BJ (cell line): Measurements from ENCODE around the gene SEZ6. TPM values are rescaled to one million over a fixed set of nuclear protein-coding genes. Genes with fewer than 3 reads are reported as not detected.

Experiments used
- CTCF ChIA-PET: fragments of 350-600 bp; formaldehyde crosslinking; extraction: SDS; loops from one replicate; lab custom pipeline; 2021; ENCODE audit warnings: antibody characterized with exemption, inconsistent platforms; lab: Yijun Ruan, JAX
- POLR2A ChIA-PET: fragments of 300-600 bp; sonication (Branson Sonifier 250); formaldehyde crosslinking; extraction: SDS; loops from one replicate; lab custom pipeline; 2021; ENCODE audit warnings: antibody characterized with exemption; lab: Charles Lee
- DNase-seq: peaks from one replicate; pipeline ENCODE4 v3.0.0-alpha.2; 2011; ENCODE audit warnings: low read depth
- H3K27me3 ChIP-seq: 2 replicates; pipeline ENCODE4 v1.6.0; 2011; ENCODE audit warnings: low read length; ENCODE audit not compliant: control insufficient read depth, insufficient read depth
- H3K36me3 ChIP-seq: 2 replicates; pipeline ENCODE4 v1.5.1; 2011; ENCODE audit warnings: low read length; ENCODE audit not compliant: control insufficient read depth, insufficient read depth
- H3K4me3 ChIP-seq: 2 replicates; pipeline ENCODE4 v1.5.1; 2011; ENCODE audit warnings: low read depth, mild to moderate bottlenecking, control low read depth, low read length
- polyA plus RNA-seq: library from polyadenylated mRNA; depleted of rRNA; stranded (reverse); fragments of >200 nt; gene quantifications from 2 replicates; pipeline ENCODE4 v1.2.3, GENCODE V29; 2011
- TF ChIP-seq, protein P1 (sequence below): IDR thresholded peaks from 2 replicates; pipeline ENCODE4 v1.5.1; 2011; ENCODE audit warnings: low read depth, mild to moderate bottlenecking, control low read depth, inconsistent platforms, low read length, moderate library complexity; ENCODE audit not compliant: insufficient read depth

Gene SEZ6
- polyA plus RNA-seq, 1 experiment = not detected

DNA sequence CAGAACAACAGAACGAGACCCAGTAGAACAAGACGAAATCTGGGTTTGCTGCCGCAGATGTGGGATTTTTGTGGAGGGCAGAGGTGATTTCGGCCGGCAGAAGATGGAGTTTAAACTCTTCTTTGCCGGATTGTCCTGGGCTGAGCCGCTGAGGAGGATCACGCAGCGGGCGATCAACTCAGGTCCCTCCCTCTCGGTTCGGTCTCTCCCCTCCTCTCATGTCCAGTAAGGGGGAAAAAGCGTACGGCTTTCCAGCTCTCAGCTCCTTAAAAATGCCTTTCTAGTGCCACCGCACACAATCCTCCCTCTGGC is 57.0 kb downstream of the SEZ6 start:
- no peaks in the 10 kb centered on the region for H3K36me3 ChIP-seq
- ChIA-PET POLR2A (no interaction called here), CTCF (interaction anchor here (1.0 to 2.9 kb wide), 6 partner anchors 17 to 221 kb away, joined by 3 to 20 read pairs (median 6); partner anchors contain the start of genes NEK8 and TLCD1)
- no peak for DNase-seq
- TF ChIP-seq, protein P1, sequence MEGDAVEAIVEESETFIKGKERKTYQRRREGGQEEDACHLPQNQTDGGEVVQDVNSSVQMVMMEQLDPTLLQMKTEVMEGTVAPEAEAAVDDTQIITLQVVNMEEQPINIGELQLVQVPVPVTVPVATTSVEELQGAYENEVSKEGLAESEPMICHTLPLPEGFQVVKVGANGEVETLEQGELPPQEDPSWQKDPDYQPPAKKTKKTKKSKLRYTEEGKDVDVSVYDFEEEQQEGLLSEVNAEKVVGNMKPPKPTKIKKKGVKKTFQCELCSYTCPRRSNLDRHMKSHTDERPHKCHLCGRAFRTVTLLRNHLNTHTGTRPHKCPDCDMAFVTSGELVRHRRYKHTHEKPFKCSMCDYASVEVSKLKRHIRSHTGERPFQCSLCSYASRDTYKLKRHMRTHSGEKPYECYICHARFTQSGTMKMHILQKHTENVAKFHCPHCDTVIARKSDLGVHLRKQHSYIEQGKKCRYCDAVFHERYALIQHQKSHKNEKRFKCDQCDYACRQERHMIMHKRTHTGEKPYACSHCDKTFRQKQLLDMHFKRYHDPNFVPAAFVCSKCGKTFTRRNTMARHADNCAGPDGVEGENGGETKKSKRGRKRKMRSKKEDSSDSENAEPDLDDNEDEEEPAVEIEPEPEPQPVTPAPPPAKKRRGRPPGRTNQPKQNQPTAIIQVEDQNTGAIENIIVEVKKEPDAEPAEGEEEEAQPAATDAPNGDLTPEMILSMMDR = no peak
- H3K27me3 ChIP-seq = no peaks in the 10 kb centered on the region
- H3K4me3 ChIP-seq = peak overlapping the region; percentile 75

DNA sequence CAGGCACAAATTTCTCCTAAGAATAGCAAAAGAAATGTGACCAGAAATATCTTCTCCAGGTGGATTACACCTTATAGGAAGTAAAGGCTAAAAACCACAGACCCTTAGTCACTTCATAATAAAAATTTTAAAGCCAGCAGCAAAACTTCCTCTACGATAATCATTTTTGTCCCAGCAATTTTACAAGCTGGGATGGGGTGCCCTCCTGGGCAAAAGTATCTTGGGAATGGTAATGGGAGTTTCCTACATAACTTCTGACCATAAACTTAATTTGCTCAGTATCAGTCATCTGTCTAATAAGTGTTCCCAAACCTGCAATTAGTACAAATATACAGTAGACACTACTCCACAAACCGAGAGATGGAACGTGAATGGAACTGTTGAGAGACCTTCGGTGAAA is 57.5 kb downstream of the SEZ6 start:
- Histone ChIP-seq H3K36me3 (no peaks in the 10 kb centered on the region), H3K27me3 (no peaks in the 10 kb centered on the region), H3K4me3 (peak overlapping the region; percentile 75)
- ChIA-PET POLR2A (no interaction called here), CTCF (interaction anchor here (0.7 to 2.9 kb wide), 3 partner anchors 39 to 221 kb away, joined by 3 to 20 read pairs (median 7); partner anchors contain the start of genes NEK8 and TLCD1)
- TF ChIP-seq, protein P1 = no peak
- DNase-seq = no peak

DNA sequence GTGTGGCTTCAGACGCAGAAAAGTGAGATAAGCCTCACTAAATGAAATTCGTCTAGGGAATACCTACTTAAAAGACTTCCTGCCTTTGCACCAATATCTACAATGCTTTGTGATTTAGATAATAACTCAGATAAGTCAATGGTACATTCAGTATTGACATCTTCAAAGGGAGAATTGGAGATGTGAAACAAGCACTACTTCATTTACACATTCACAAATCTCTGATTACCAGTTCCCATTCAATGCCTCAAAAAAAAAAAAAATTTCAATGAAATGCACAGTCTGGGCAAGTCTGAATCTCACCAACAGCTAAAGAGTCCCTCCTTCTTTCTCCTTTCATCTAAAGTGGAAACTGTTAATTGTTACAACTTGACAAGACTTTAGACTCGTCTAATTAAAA is 58.2 kb downstream of the SEZ6 start:
- TF ChIP-seq, protein P1 = no peak
- POLR2A ChIA-PET = no interaction called here
- Histone ChIP-seq H3K36me3 (no peaks in the 10 kb centered on the region), H3K27me3 (no peaks in the 10 kb centered on the region), H3K4me3 (no peak overlapping the region)
- CTCF ChIA-PET = interaction anchor here (0.7 to 3.5 kb wide), 2 partner anchors 39 to 221 kb away, joined by 3 to 13 read pairs; partner anchors contain the start of gene TLCD1
- no peak for DNase-seq

DNA sequence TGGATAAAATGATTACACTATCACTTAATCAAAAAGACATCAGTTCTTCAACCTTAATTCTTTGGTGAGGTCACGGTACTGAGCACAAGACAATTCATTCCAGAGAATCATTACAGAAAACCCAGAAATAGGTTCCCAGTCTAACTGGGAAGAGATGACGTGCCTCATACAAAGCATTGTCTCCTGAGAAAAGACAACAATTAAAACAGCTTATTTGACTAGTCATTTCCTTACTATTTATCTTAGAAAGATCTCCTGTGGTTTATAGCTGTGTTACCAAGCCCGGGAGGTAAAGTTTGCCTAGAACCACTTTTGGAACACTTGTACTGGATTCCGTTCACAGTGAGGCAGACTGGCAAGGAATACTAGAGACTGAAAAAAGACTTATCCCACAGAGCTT is 59.6 kb downstream of the SEZ6 start:
- DNase-seq = peak; percentile 59
- Histone ChIP-seq H3K4me3 (no peak overlapping the region), H3K27me3 (no peaks in the 10 kb centered on the region), H3K36me3 (no peaks in the 10 kb centered on the region)
- TF ChIP-seq, protein P1 = no peak
- ChIA-PET POLR2A (no interaction called here), CTCF (interaction anchor here (1.1 to 3.5 kb wide), 7 partner anchors 9 to 219 kb away, joined by 3 to 13 read pairs (median 4); partner anchors contain the start of genes FLOT2 and TLCD1)

DNA sequence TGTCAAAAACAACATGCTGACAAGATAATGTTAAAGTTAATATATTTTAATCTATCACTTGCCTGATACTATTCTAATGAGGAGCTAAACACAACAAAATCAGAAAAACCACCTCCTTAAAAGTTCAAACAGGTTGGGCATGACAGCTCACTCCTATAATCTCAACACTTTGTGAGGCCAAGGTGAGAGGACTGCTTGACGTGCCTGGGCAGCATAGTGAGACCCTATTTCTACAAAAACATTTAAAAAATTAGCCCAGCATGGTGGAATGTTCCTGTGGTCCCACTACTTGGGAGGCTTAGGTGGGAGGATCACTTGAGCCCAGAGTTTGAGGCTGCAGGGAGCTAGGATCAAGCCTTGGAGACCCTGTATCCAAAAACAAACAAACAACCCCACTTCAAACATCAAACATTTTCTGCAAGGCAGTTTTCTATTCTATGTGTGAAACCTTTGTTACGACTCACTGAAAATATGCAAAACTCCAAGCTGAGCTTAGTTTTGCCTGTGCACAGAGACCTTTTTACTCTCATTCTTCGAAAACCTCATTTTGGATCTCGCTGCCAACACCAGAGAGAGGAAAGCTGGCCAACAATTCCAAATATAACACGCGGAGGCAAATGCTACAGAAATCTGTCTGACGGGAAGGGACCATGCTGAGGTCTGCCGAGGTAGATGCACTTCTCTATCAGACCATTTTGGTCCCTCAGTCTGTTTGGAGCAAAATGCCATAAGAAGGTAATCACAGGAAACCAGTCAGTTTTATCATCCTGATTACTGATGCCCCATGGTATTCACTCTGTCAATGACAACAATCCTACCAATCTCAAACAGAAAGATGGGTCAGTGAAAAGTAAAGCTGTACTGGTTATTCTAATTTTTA is 60.7 kb downstream of the SEZ6 start:
- ChIA-PET POLR2A (no interaction called here), CTCF (interaction anchor here (1.2 to 3.5 kb wide), 5 partner anchors 27 to 218 kb away, joined by 3 to 13 read pairs (median 4); partner anchors contain the start of genes FLOT2 and TLCD1)
- TF ChIP-seq, protein P1 = no peak
- Histone ChIP-seq H3K36me3 (no peaks in the 10 kb centered on the region), H3K27me3 (no peaks in the 10 kb centered on the region), H3K4me3 (no peak overlapping the region)
- DNase-seq = no peak
